Right atrium auricular region (tissue), 2 donors: ENCODE data around the gene KDM2B. TPM values are rescaled to one million over a fixed set of nuclear protein-coding genes. Genes with fewer than 3 reads are reported as not detected.
A peak's percentile ranks its signal among the peaks of the same experiment; 100 is the strongest.

Experiments
- DNase-seq: peaks from one replicate; pipeline ENCODE4 v3.0.0-alpha.2; 2019; ENCODE audit warnings: low spot score
- H3K27ac ChIP-seq, 2 donors: fragments of 200-600 bp; sonication (generic); 1 replicate in 1 of 2; 2 replicates in 1 of 2; pipeline ENCODE4 v1.5.1; 2016 to 2019
- H3K27me3 ChIP-seq, 2 donors: fragments of 200-600 bp; sonication (generic); one replicate each; pipeline versions ENCODE4 v1.5.1 to v1.6.0; 2017 to 2019
- H3K36me3 ChIP-seq: fragments of 200-600 bp; sonication (generic); one replicate; pipeline ENCODE4 v1.5.1; 2016
- H3K4me1 ChIP-seq, 2 donors: fragments of 200-600 bp; sonication (generic); one replicate each; pipeline versions ENCODE4 v1.5.1 to v1.6.0; 2017 to 2019
- H3K4me3 ChIP-seq, 2 donors: fragments of 200-600 bp; sonication (generic); 1 replicate in 1 of 2; 2 replicates in 1 of 2; pipeline ENCODE4 v1.5.1; 2017 to 2019; ENCODE audit warnings: mild to moderate bottlenecking in 1 of 2, moderate library complexity in 1 of 2
- H3K9me3 ChIP-seq, 2 donors: fragments of 200-600 bp; sonication (generic); one replicate each; pipeline ENCODE4 v1.5.1; 2019
- CTCF ChIP-seq, 2 donors: fragments of 200-600 bp; sonication (generic); IDR thresholded peaks; one replicate each; pipeline ENCODE4 v1.5.1; 2019; ENCODE audit warnings: antibody characterized with exemption in 2 of 2
- total RNA-seq, 2 donors: library from RNA; depleted of rRNA; stranded (reverse); fragments of >200 nt; gene quantifications; one replicate each; pipeline ENCODE4 v1.1.0, GENCODE V29; 2016

Gene KDM2B
- total RNA-seq, 2 donors from 2014 or later, result 9.5 to 10.8 TPM

DNA sequence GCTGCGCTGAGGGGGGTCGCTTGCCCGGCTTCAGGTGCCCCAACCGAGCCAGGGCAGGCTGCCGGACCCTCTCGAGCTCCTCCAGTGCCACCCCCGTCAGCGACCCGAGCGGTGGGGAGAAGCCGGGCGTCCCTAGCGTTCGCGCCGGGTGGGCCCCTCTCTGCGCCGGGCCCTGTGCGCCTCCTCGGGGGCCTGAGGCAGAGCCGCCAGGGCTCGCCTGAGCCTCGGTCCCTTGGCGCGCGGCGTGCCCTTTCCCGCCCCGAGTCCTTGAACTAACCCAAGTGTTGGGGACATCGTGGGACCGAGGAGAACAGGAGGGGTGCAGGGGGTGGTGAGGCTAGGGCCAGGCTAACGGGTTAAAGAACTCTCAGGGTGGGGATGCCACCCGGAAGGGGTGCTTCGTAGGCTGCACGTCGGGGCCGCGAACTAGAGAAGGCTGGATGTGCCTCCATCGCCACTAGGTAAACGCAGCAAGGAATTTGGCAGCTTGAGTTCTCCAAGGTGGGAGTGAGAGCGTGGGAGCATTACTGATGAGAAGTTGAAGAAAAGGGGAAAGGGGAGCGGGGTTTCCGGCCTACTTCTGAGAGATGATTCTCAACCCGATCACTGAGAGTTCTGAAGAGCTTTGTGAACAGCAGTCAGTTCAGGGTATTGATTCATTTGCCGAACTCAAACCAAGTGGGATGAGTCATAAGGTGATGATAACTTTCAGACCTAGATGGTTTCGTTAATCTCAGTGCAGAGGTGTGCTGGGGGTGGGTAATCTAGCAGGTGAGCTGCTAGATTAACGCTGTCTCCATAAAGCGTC lies 180.3 kb downstream of the KDM2B start:
- no peaks in the 10 kb centered on the region for H3K27me3 ChIP-seq
- H3K4me3 ChIP-seq, result peak overlapping the region; percentile 84 to 90
- no peak for TF ChIP-seq CTCF (IDR thresholded peaks at IDR 0.05)
- H3K36me3 ChIP-seq, result peaks cover 6% of the 10 kb centered on the region
- peak overlapping the region; percentile 93 to 94 for H3K27ac ChIP-seq
- no peaks in the 10 kb centered on the region for H3K9me3 ChIP-seq
- peaks cover 0 to 30% of the 10 kb centered on the region in 2 donors for H3K4me1 ChIP-seq
- DNase-seq, result peak; percentile 59

DNA sequence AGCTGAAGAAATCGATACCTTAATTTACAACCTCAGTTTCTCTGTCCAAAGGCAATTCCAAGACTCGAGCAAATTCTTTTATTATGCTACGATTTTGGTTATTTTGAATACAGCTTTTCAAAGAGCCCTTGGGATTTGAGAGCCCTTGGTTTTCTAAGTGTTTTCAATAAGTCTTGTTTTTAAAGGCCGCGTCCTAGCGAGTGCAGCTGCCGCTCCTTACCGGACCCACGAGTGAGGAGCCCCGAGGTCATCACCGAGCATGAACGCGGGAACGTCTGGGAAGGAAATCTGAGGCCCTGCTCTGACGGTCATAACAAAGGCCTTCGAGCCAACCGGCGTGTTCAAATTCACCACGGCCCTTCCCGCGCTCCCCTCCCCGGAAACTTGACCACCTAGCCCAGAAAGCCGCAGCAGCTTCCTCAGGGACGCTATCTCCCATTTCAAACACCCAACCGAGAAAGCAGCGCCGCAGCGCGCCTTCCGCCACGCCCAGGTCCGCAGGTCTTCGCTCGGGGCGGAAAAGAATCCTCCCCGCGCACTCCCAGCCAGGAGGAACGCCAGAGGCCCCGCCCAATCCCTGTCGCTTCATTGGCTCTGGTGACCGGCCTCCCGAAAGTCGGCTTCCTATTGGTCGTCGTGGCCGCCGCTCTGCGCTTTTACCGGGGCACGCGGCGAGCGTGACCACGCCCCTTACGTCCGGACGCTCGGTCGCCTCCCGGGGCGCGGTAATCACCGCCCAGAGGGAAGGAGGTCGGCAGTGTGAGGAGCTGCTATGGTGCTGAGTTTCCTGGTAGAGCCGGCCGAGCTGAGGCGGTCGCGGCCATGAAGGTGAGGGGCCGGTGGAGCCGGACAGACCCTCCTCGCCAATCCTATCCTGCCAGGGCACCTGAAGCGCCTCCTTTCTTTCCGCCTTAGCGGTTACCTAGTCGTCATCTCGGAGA lies 181.2 kb downstream of the KDM2B start, which contains the start of gene RNF34:
Gene RNF34 (plus strand): TSS at position 728 of the 941 bp plus-strand sequence. CDS start 95 bp downstream, at position 823.
- DNase-seq, result peak; percentile 98
- H3K4me1 ChIP-seq, result peaks cover 0 to 26% of the 10 kb centered on the region in 2 donors
- TF ChIP-seq CTCF (IDR thresholded peaks at IDR 0.05), result peak in 1 of 2 donors; percentile 30

GRCh38 chr12:121398355-121398754 lies 182.5 kb downstream of the KDM2B start:
- Histone ChIP-seq H3K4me1 (peaks cover 0 to 24% of the 10 kb centered on the region in 2 donors), H3K4me3 (no peak overlapping the region), H3K9me3 (no peaks in the 10 kb centered on the region), H3K27me3 (no peaks in the 10 kb centered on the region), H3K36me3 (no peaks in the 10 kb centered on the region), H3K27ac (no peak overlapping the region)
- no peak for DNase-seq
- TF ChIP-seq CTCF (IDR thresholded peaks at IDR 0.05), result no peak

More for the DNA sequence above, 181.2 kb downstream of the KDM2B start, which contains the start of gene RNF34:
- no peaks in the 10 kb centered on the region for H3K27me3 ChIP-seq
- H3K4me3 ChIP-seq, result peak within 1 kb of the TSS; percentile 84 to 90
- H3K9me3 ChIP-seq, result no peaks in the 10 kb centered on the region
- peak within 1 kb of the TSS; percentile 93 to 94 for H3K27ac ChIP-seq
- H3K36me3 ChIP-seq, result no peaks in the 10 kb centered on the region

GRCh38 chr12:121397521-121397920 lies 183.3 kb downstream of the KDM2B start:
- Histone ChIP-seq H3K27me3 (no peaks in the 10 kb centered on the region), H3K9me3 (no peaks in the 10 kb centered on the region), H3K27ac (no peak overlapping the region), H3K36me3 (no peaks in the 10 kb centered on the region), H3K4me3 (no peak overlapping the region), H3K4me1 (peaks cover 0 to 24% of the 10 kb centered on the region in 2 donors)
- no peak for DNase-seq
- TF ChIP-seq CTCF (IDR thresholded peaks at IDR 0.05), result no peak

GRCh38 chr12:121392325-121392716 lies 188.5 kb downstream of the KDM2B start:
- no peak for TF ChIP-seq CTCF (IDR thresholded peaks at IDR 0.05)
- no peak for DNase-seq
- Histone ChIP-seq H3K27me3 (no peaks in the 10 kb centered on the region), H3K27ac (no peak overlapping the region), H3K9me3 (no peaks in the 10 kb centered on the region), H3K36me3 (no peaks in the 10 kb centered on the region), H3K4me3 (no peak overlapping the region), H3K4me1 (no peaks in the 10 kb centered on the region)
